NCI-H774 (cell line): ENCODE measurements around the gene MCF2.
"Not testable (repeated sequence)": the region's sequence is repeated elsewhere in the genome, so short reads cannot be mapped to it uniquely, and the experiment has no call there.

ENCODE experiments used
- DNase-seq: peaks from one replicate; lab custom pipeline; 2025; lab: John Stamatoyannopoulos, UW

MCF2 gene

DNA sequence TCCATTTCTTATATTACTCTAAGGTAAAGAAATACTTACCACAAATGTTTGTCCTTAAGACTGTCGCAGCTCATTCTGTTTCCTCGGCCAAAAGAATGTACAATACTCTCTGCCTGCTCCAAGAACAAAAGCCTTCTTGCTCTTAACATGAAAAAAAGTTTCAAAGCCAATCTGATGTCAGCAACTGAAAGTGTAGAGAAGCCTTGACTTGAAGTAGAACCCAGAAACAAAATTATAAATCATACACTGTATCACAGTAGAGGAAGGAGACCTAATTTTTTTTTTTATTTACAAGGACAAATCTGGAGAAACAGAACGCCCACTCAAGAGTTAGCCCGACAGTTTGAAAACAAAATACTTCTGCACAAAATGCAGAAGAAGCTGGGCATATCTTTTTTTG, at the start of gene MCF2:
MCF2 (minus strand) TSS at position 101 of the 400 bp plus-strand sequence. CDS start 56,423 bp downstream, outside the sequence.
- no peak for DNase-seq

- DNase-seq = no peak
Observed at GRCh38 chrX:139751053-139751452, 43.1 kb upstream of the MCF2 start.

DNA sequence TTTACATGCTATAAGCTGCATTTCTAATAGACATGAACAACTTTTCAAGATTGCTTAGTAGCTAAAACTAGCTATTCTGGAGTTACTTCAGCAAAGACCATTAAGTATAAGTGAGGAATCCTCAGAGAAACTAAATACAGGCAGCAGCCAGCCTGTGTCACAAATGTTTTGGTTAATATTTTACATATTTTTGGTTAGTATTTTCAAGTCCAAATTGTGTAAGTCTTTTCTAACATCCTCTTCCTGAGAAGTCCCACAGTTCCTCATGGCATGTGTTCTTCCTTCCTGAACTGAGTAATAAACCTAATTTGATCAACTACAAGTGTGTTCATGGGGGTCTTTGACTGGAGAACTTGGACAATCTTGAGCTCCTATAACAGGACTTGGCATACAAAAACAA, 42.4 kb upstream of the MCF2 start:
- DNase-seq = no peak

DNA sequence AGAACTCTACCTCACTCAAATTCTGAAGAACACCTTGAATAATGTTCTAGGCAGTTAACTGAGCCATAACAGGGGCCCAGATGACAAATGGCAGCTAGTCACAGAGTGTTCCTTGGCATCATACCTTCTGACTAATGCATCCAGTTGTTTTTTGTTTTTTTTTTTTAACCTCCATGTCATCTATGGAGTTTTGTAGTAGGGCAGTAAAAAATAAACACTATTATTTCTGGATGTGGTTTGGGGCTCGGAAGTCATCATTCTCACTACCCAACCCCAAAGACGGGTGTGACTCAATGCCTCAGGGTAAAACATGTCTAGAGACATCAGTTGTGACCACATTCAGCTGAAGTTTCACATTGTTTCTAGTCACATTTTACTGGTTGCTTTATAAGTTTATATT, 31.2 kb upstream of the MCF2 start:
- no peak for DNase-seq

DNA sequence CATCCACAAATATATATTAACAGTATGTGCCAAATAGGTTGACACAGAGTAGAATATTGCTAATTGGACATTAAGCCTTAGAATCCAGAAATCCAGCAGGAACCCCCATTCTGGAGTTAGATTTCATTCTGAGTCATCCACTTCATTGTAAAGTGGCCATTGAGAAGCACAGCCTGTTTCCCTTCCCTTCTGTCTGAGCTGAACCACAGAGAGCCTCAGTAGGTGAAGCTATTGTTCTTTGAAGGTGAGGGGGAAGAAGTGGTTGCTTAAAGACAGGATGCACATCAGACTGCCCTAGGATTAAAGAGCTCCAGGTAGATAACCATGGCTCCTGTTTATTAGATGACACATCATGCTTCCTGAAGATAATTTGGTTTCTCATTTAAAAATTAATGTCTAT, 30.6 kb upstream of the MCF2 start:
- no peak for DNase-seq

DNA sequence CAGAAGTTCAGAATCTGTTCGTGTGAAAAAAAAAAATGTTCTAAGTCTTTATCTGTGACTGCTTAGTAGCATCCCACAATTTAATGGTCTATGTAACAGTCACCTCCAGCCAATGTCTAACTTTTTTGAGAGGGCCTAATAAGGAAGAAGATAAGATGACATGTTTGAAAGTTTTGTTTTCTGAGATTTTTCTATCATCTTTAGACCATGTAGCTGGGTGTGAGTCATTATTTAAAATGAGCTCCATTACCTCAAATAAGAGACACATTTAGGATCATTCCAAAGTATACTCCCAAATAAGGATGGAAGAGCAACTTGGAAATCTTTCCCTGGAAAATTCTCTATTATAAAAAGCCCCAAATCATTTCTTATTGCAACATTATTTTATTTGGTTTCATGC, 28.2 kb upstream of the MCF2 start:
- no peak for DNase-seq

DNA sequence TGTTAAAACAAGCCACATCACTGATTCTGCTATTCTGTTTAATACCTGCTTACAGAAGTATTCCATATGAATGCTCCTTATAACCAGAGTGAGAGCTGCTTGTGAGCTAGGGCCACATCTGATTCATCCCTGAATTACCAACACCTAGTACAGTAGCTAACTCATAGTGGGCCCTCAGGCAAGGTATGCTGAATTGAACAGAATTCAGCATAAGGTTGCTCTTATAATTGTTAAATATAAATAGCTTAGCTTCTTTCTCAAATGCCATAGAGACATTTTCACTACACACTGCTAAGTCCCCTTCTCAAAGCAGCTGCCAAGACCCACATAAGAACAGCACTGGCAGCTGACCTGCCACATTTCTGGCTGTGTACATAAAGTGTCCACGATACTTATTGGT, 27.0 kb upstream of the MCF2 start:
- no peak for DNase-seq

DNA sequence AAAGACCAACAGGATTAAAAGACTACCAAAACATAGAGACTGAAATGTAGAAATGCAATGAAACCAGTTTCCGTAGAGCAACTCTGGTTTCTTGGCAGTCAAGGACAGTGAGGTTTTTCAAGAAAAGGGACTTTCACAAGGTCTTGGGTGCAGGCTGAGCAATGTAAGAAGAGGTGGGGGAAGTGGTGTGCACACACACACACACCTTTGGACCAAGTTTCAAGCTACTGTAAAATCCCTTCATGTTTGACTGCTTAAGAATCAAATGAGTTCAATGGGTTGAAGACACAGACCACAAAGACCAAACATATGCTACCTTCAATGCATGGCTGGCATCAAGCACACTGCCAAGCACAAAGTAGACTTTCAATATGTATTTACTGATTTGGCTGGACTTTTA, 17.8 kb upstream of the MCF2 start:
- no peak for DNase-seq

DNA sequence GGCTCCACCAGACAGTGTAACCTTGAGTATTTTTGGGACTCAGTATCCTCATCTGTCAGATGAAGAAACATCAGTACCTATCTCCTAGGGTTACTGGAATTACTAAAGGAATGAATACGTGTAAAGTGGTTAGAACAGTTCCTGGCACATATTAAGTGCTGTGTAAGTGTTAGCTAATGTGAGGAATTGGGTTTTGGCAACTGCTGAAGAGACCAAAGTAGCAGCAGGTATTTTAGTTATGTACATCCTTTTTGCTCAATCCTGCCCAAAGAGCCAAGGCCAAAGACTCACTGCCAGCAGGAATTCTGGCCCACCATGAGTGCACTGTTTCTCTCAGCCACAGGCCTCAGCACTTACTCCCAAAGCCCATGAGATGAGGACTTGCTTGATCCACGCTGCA, 16.7 kb upstream of the MCF2 start:
- no peak for DNase-seq

- DNase-seq = no peak
Observed at GRCh38 chrX:139720979-139721378, 13.0 kb upstream of the MCF2 start.

- no peak for DNase-seq
Observed at GRCh38 chrX:139720136-139720535, 12.2 kb upstream of the MCF2 start.

DNA sequence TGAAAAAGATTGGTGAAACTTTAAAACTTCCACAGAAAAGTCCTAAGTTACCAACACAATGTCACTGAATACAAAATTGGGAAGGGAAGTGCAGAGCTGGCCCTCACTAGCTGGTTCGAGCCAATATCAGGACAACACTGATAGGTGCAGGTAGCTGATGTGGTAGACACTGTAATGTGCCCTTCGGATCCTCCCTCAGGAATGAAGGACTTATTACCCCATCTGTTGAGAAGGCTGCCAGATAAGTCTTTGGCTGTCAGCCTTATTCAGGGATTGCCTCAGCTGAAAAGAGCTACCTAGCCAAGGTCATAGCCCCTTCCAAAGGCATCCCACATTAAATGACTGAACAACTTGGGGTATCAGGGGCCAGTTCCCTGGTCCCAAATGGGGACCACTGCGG, 5.3 kb downstream of the MCF2 start:
- DNase-seq = no peak

- no peak for DNase-seq
Observed at GRCh38 chrX:139692908-139693307, 15.1 kb downstream of the MCF2 start.

DNA sequence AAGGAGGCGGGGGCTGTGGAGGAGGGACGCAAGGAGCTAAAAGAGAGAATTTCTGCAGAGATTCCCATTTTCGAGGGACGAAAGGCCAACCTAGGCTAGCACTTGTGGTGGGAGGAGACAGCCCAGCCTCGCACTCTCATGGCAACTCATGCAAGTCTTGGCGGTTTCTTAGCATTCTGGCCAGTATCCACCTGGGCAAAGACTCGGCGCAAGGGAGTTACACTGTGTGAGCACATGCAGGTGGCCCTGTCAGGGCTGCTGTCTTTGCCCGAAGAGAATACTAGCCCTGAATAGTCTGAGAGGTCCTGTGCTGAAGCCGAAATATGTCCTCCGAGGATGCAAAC, 15.5 kb downstream of the MCF2 start:
- no peak for DNase-seq

- DNase-seq = no peak
Observed at GRCh38 chrX:139691843-139692505, 16.0 kb downstream of the MCF2 start.

GRCh38 chrX:139691493-139691842, 16.5 kb downstream of the MCF2 start:
- DNase-seq = no peak

GRCh38 chrX:139685175-139685574, 22.8 kb downstream of the MCF2 start:
- not testable (repeated sequence) for DNase-seq

- DNase-seq = no peak
Observed at GRCh38 chrX:139680356-139680755, 27.6 kb downstream of the MCF2 start.

DNA sequence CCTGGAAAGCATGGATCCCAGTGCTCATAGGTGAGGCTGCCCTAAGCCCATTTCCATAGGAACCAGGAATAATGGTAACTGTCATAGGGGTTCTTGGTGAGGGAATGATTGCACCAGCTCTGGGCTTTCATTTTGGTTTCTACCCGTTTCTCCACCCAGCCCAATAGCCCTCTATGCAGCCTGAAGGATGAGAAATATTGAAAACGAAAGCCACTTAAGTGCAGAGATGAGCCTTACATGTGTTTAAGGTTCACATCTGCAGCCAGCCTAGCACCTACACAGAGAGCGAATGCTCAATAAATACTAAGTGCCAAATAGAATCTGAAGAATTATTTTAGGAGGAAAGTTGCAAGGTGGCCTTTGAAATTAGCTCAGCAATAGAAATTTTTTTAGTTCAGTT, 60.4 kb downstream of the MCF2 start:
- no peak for DNase-seq

DNA sequence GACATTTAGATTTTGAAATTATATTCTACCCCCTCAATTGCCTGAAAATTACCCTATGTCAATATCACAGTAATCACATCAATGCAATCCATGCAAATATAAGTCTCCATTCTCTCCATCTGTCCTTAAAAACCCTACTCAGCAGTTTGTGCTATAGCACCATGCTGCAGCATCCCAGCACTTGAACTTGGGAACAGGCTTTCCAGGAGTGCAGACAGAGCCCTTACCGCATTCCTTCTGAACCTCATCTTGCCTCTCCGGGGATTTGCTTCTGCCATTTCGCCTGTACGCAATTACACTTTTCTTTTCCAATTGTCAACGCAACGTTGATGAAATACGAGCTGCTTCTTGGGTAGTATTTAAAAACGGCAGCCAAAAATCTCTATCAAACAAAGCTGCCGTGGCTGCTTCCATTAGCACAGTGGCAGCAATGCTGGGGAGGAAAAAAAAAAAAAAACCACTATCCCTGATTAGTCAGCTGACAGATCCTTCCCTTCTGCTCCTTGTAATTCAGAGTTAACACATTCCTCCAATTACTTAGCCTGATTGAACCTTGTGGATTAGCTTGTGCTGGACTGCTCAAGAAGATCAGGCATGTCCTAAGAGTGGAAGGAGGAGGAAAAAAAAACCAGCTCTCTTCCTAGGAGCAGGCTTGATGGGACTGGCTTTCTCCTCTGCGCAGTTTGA, 65.6 kb downstream of the MCF2 start:
- DNase-seq = no peak

GRCh38 chrX:139640259-139640658, 67.7 kb downstream of the MCF2 start:
- DNase-seq = no peak

DNA sequence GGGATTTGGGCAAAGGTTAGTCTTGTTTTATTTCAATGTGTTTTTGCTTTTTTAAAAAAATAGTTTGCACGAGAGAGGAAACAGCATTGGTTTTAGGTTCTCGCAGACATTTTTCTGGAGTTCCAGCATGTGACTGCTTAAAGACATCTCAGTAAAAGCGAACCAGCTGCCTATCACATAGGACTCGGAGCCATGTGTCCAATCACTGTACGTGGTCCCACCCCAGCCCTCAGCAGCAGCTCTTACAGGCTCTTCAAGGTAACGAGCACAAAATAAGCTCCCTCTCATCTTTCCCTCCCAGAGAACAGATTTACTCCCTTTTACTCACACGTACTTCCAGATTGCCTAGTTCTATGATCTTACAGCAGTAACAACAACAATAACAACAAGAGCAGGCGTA, 68.7 kb downstream of the MCF2 start:
- DNase-seq = no peak

- no peak for DNase-seq
Observed at GRCh38 chrX:139600105-139600504, 107.9 kb downstream of the MCF2 start.

- DNase-seq = no peak
Observed at GRCh38 chrX:139596068-139596467, 111.9 kb downstream of the MCF2 start.
